ENCODE data around the gene MRC2. TPM values are rescaled to one million over a fixed set of nuclear protein-coding genes. Genes with fewer than 3 reads are reported as not detected.

MRC2 gene
- total RNA-seq, 4 donors from 2014 or later = 18.8 to 53.0 (median 20.6) TPM

DNA sequence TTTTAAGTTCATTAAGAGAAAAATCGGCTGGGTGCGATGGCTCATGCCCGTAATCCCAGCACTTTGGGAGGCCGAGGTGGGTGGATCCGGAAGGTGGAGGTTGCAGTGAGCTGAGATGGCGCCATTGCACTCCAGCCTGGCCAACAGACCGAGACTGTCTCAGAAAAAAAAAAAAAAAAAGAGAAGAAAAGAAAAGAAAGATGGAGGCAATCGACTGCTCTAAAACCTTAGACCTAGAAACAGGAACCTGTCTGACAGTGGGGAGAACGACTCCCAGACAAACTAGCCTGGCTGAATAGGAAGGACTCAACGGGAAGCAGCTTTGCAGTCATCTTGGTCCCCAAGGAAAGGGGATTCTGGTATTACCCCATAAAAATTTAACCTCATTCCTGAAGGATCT, 13.7 kb downstream of the MRC2 start:
- WGBS, 2 donors = 84 to 86% methylated on average over 10 of the region's 10 CpGs

GRCh38 chr17:62641951-62642350, 14.5 kb downstream of the MRC2 start:
- TF ChIP-seq, protein P1, sequence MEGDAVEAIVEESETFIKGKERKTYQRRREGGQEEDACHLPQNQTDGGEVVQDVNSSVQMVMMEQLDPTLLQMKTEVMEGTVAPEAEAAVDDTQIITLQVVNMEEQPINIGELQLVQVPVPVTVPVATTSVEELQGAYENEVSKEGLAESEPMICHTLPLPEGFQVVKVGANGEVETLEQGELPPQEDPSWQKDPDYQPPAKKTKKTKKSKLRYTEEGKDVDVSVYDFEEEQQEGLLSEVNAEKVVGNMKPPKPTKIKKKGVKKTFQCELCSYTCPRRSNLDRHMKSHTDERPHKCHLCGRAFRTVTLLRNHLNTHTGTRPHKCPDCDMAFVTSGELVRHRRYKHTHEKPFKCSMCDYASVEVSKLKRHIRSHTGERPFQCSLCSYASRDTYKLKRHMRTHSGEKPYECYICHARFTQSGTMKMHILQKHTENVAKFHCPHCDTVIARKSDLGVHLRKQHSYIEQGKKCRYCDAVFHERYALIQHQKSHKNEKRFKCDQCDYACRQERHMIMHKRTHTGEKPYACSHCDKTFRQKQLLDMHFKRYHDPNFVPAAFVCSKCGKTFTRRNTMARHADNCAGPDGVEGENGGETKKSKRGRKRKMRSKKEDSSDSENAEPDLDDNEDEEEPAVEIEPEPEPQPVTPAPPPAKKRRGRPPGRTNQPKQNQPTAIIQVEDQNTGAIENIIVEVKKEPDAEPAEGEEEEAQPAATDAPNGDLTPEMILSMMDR (IDR thresholded peaks at IDR 0.05) = no peak
- DNase-seq (ENCODE audit: low spot score in 2 of 2) = no peak
- 66 to 69% methylated on average over 6 of the region's 6 CpGs for WGBS, 2 donors
- H3K4me3 ChIP-seq (ENCODE audit: low read depth, poor library complexity, severe bottlenecking) = no peak overlapping the region
- intact Hi-C loops (cut with DNase I; ENCODE audit: low total_unique reads) = no loop called here

More for the DNA sequence above, 13.7 kb downstream of the MRC2 start:
- DNase-seq (ENCODE audit: low spot score in 2 of 2) = no peak
- H3K4me3 ChIP-seq (ENCODE audit: low read depth, poor library complexity, severe bottlenecking) = no peak overlapping the region
- intact Hi-C loops (cut with DNase I; ENCODE audit: low total_unique reads) = no loop called here
- TF ChIP-seq POLR2A (IDR thresholded peaks at IDR 0.05) = no peak
- TF ChIP-seq, protein P1 (IDR thresholded peaks at IDR 0.05) = no peak

- TF ChIP-seq POLR2A (IDR thresholded peaks at IDR 0.05) = no peak
- TF ChIP-seq, protein P1 (IDR thresholded peaks at IDR 0.05) = no peak
- WGBS, 2 donors = 47 to 61% methylated on average over 6 of the region's 6 CpGs
- intact Hi-C loops (cut with DNase I; ENCODE audit: low total_unique reads) = no loop called here
- H3K4me3 ChIP-seq (ENCODE audit: low read depth, poor library complexity, severe bottlenecking) = no peak overlapping the region
- DNase-seq (ENCODE audit: low spot score in 2 of 2) = no peak
These were observed 16.0 kb downstream of the MRC2 start for GRCh38 chr17:62643496-62643895.

DNA sequence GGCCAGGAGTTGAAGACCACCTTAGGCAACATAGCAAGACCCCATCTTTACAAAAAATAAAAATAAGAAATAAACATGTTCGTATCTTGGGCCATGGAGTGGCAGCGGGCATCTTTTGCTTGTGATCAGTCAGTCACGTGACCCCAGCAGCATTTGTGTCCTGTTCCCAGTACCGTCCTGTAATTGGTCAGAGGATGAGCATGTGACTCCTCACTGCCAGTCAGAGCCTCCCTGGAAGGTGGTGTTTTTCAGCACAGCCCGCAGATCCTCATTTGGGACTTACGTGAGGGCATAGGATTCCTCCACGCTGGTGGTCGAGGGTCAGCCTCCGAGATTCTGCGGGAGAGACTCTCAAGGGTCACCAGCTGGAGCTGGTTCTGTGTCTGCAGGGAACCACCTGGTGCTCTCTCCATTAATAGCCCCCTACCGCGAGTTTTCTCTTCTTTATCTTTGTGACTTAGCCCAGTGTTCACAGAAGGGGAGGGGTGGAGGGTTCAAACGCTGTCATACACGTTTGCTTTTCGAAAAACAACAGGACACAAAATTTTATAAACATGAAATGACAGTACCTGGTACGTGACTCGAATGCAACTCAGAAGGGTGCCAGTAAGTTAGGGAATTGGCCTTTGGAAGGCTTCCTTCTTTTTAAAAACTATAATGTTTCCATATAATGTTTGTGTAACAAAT, 17.2 kb downstream of the MRC2 start:
- intact Hi-C loops (cut with DNase I; ENCODE audit: low total_unique reads) = no loop called here
- H3K4me3 ChIP-seq (ENCODE audit: low read depth, poor library complexity, severe bottlenecking) = no peak overlapping the region
- no peak for DNase-seq (ENCODE audit: low spot score in 2 of 2)
- 84 to 86% methylated on average over 17 of the region's 17 CpGs for WGBS, 2 donors
- TF ChIP-seq POLR2A (IDR thresholded peaks at IDR 0.05) = no peak
- TF ChIP-seq, protein P1 (IDR thresholded peaks at IDR 0.05) = no peak

DNA sequence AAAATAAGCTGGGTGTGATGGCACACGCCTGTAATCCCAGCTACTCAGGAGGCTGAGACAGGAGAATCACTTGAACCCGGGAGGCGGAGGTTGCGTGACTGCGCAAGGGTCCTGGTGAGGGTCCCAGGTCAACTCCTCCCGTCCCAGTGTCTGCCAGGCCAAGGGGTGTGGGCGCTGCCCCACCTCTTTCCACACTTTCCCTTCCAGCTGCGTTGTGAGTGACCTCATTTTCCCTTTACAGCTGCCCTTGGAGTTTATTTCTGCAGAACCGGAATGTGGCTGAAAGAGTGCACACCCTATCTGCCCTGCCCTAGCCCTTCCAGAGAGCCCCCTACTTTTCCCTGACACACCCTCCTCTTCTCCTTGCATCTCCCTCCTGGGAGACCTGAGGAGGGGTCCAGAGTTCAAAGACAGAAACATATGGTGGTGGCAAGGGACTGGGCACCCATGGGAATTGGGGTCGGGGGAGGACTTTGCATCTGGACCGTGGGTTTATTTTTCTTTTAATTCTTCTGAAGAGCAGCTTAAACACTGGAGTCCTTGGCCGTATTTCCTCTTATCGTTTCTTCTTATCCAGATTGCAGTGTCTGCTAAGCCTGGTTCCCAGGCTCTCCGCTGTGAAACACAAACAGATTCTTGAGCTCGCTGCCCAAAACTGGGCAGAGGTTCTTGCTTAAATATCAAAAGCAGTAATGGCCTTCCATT, 20.9 kb downstream of the MRC2 start:
- DNase-seq (ENCODE audit: low spot score in 2 of 2) = no peak
- TF ChIP-seq, protein P1 (IDR thresholded peaks at IDR 0.05) = no peak
- no peak for TF ChIP-seq POLR2A (IDR thresholded peaks at IDR 0.05)
- intact Hi-C loops (cut with DNase I; ENCODE audit: low total_unique reads) = no loop called here
- no peak overlapping the region for H3K4me3 ChIP-seq (ENCODE audit: low read depth, poor library complexity, severe bottlenecking)
- WGBS, 2 donors = 38 to 41% methylated on average over 15 of the region's 15 CpGs
